Measurements from ENCODE around the gene LNP1.
"Not testable (repeated sequence)": the region's sequence is repeated elsewhere in the genome, so short reads cannot be mapped to it uniquely, and the experiment has no call there.

LNP1 gene

GRCh38 chr3:100478521-100478920 lies 77.2 kb downstream of the LNP1 start:
- H3K27ac Mint-ChIP-seq (ENCODE audit: low read depth); DNase-seq (ENCODE audit: low spot score in 2 of 2); H3K9me3 Mint-ChIP-seq; H3K4me3 Mint-ChIP-seq; H3K36me3 Mint-ChIP-seq (ENCODE audit: insufficient read depth); H3K4me1 Mint-ChIP-seq; ATAC-seq (replicated peaks; ENCODE audit: extremely low read depth, poor library complexity, severe bottlenecking): not testable (repeated sequence)
- H3K27me3 Mint-ChIP-seq: peaks cover 40% of the 10 kb centered on the region

- Mint-ChIP-seq H3K27ac (ENCODE audit: low read depth) (no peak overlapping the region), H3K9me3 (no peaks in the 10 kb centered on the region), H3K36me3 (ENCODE audit: insufficient read depth) (no peaks in the 10 kb centered on the region), H3K27me3 (peaks cover 52% of the 10 kb centered on the region), H3K4me3 (no peak overlapping the region), H3K4me1 (no peaks in the 10 kb centered on the region)
- DNase-seq (ENCODE audit: low spot score in 2 of 2) (no peak), ATAC-seq (replicated peaks; ENCODE audit: extremely low read depth, poor library complexity, severe bottlenecking) (no peak)
Measured at GRCh38 chr3:100480081-100480480, 78.7 kb downstream of the LNP1 start.

- Mint-ChIP-seq H3K4me1 (no peaks in the 10 kb centered on the region), H3K27me3 (peaks cover 44% of the 10 kb centered on the region), H3K9me3 (no peaks in the 10 kb centered on the region), H3K36me3 (ENCODE audit: insufficient read depth) (no peaks in the 10 kb centered on the region), H3K27ac (ENCODE audit: low read depth) (no peak overlapping the region), H3K4me3 (no peak overlapping the region)
- ATAC-seq (replicated peaks; ENCODE audit: extremely low read depth, poor library complexity, severe bottlenecking) (no peak), DNase-seq (ENCODE audit: low spot score in 2 of 2) (no peak)
Measured at GRCh38 chr3:100482176-100482575, 80.8 kb downstream of the LNP1 start.

- Mint-ChIP-seq H3K36me3 (ENCODE audit: insufficient read depth) (no peaks in the 10 kb centered on the region), H3K27me3 (peaks cover 44% of the 10 kb centered on the region), H3K9me3 (no peaks in the 10 kb centered on the region), H3K4me1 (no peaks in the 10 kb centered on the region), H3K4me3 (no peak overlapping the region), H3K27ac (ENCODE audit: low read depth) (no peak overlapping the region)
- DNase-seq (ENCODE audit: low spot score in 2 of 2) (no peak), ATAC-seq (replicated peaks; ENCODE audit: extremely low read depth, poor library complexity, severe bottlenecking) (no peak)
Measured at GRCh38 chr3:100483529-100483928, 82.2 kb downstream of the LNP1 start.

- Mint-ChIP-seq H3K27me3 (peaks cover 43% of the 10 kb centered on the region), H3K9me3 (no peaks in the 10 kb centered on the region), H3K4me1 (no peaks in the 10 kb centered on the region), H3K36me3 (ENCODE audit: insufficient read depth) (no peaks in the 10 kb centered on the region), H3K27ac (ENCODE audit: low read depth) (no peak overlapping the region), H3K4me3 (no peak overlapping the region)
- DNase-seq (ENCODE audit: low spot score in 2 of 2) (no peak), ATAC-seq (replicated peaks; ENCODE audit: extremely low read depth, poor library complexity, severe bottlenecking) (no peak)
Measured at GRCh38 chr3:100486808-100487207, 85.5 kb downstream of the LNP1 start.

GRCh38 chr3:100489118-100489517 lies 87.8 kb downstream of the LNP1 start:
- Mint-ChIP-seq H3K27ac (ENCODE audit: low read depth) (no peak overlapping the region), H3K36me3 (ENCODE audit: insufficient read depth) (peaks cover 2% of the 10 kb centered on the region), H3K27me3 (peaks cover 23% of the 10 kb centered on the region), H3K4me1 (no peaks in the 10 kb centered on the region), H3K9me3 (no peaks in the 10 kb centered on the region), H3K4me3 (no peak overlapping the region)
- ATAC-seq (replicated peaks; ENCODE audit: extremely low read depth, poor library complexity, severe bottlenecking): no peak
- no peak for DNase-seq (ENCODE audit: low spot score in 2 of 2)

- DNase-seq (ENCODE audit: low spot score in 2 of 2) (peak; percentile 47 to 60), ATAC-seq (replicated peaks; ENCODE audit: extremely low read depth, poor library complexity, severe bottlenecking) (peak; percentile 61)
- H3K27me3 Mint-ChIP-seq: peaks cover 32% of the 10 kb centered on the region
- no peaks in the 10 kb centered on the region for H3K9me3 Mint-ChIP-seq
- H3K4me3 Mint-ChIP-seq: peak within 1 kb of the TSS; percentile 74
- peaks cover 2% of the 10 kb centered on the region for H3K36me3 Mint-ChIP-seq (ENCODE audit: insufficient read depth)
- H3K27ac Mint-ChIP-seq (ENCODE audit: low read depth): no peak within 1 kb of the TSS
- H3K4me1 Mint-ChIP-seq: no peaks in the 10 kb centered on the region
Measured at GRCh38 chr3:100492059-100493006, 91.0 kb downstream of the LNP1 start, which contains the start of gene TMEM45A. TMEM45A (plus strand) TSS chr3:100492619; CDS start chr3:100555212, 62,593 bp downstream.

- peaks cover 55% of the 10 kb centered on the region for H3K27me3 Mint-ChIP-seq
- H3K27ac Mint-ChIP-seq (ENCODE audit: low read depth): no peak overlapping the region
- DNase-seq (ENCODE audit: low spot score in 2 of 2): no peak
- H3K4me3 Mint-ChIP-seq: no peak overlapping the region
- ATAC-seq (replicated peaks; ENCODE audit: extremely low read depth, poor library complexity, severe bottlenecking): no peak
- peaks cover 2% of the 10 kb centered on the region for H3K36me3 Mint-ChIP-seq (ENCODE audit: insufficient read depth)
- H3K4me1 Mint-ChIP-seq: no peaks in the 10 kb centered on the region
- H3K9me3 Mint-ChIP-seq: no peaks in the 10 kb centered on the region
Measured at GRCh38 chr3:100496711-100497261, 95.4 kb downstream of the LNP1 start.

- Mint-ChIP-seq H3K4me1 (no peaks in the 10 kb centered on the region), H3K27me3 (peaks cover 74% of the 10 kb centered on the region), H3K27ac (ENCODE audit: low read depth) (no peak overlapping the region), H3K9me3 (no peaks in the 10 kb centered on the region), H3K36me3 (ENCODE audit: insufficient read depth) (no peaks in the 10 kb centered on the region), H3K4me3 (no peak overlapping the region)
- ATAC-seq (replicated peaks; ENCODE audit: extremely low read depth, poor library complexity, severe bottlenecking) (no peak), DNase-seq (ENCODE audit: low spot score in 2 of 2) (no peak)
Measured at GRCh38 chr3:100499651-100500050, 98.3 kb downstream of the LNP1 start.

GRCh38 chr3:100500320-100500880 lies 99.1 kb downstream of the LNP1 start:
- Mint-ChIP-seq H3K27me3 (peaks cover 74% of the 10 kb centered on the region), H3K4me3 (no peak overlapping the region), H3K27ac (ENCODE audit: low read depth) (no peak overlapping the region), H3K36me3 (ENCODE audit: insufficient read depth) (no peaks in the 10 kb centered on the region), H3K9me3 (no peaks in the 10 kb centered on the region), H3K4me1 (no peaks in the 10 kb centered on the region)
- ATAC-seq (replicated peaks; ENCODE audit: extremely low read depth, poor library complexity, severe bottlenecking) (no peak), DNase-seq (ENCODE audit: low spot score in 2 of 2) (no peak)

GRCh38 chr3:100503448-100503847 lies 102.1 kb downstream of the LNP1 start:
- Mint-ChIP-seq H3K9me3 (no peaks in the 10 kb centered on the region), H3K27me3 (peaks cover 84% of the 10 kb centered on the region), H3K4me3 (no peak overlapping the region), H3K4me1 (no peaks in the 10 kb centered on the region), H3K36me3 (ENCODE audit: insufficient read depth) (no peaks in the 10 kb centered on the region), H3K27ac (ENCODE audit: low read depth) (no peak overlapping the region)
- DNase-seq (ENCODE audit: low spot score in 2 of 2) (no peak), ATAC-seq (replicated peaks; ENCODE audit: extremely low read depth, poor library complexity, severe bottlenecking) (no peak)
